Activated CD8-positive, alpha-beta T cell treated with anti-CD3 and anti-CD28 coated beads, Interleukin-2, amount 10 ng/mL, durations not matched to agents 7 days and 5 days (primary cell): ENCODE measurements around the gene CCR6. TPM values are rescaled to one million over a fixed set of nuclear protein-coding genes. Genes with fewer than 3 reads are reported as not detected.
"Not testable (repeated sequence)": the region's sequence is repeated elsewhere in the genome, so short reads cannot be mapped to it uniquely, and the experiment has no call there.

Source experiments
- ATAC-seq: fragments of 150-1000 bp; cut with Tn5 transposase; one replicate; pipeline ENCODE4 v1.10.0; 2021; ENCODE audit warnings: moderate library complexity
- CTCF ChIA-PET: fragments of 350-600 bp; sonication (Branson Sonifier 250); formaldehyde crosslinking; loops from one replicate; lab custom pipeline; 2021; ENCODE audit warnings: antibody characterized with exemption; lab: Charles Lee
- POLR2A ChIA-PET: fragments of 350-600 bp; sonication (Branson Sonifier 250); formaldehyde crosslinking; loops from one replicate; lab custom pipeline; 2021; ENCODE audit warnings: antibody characterized with exemption; lab: Charles Lee
- DNase-seq: peaks from one replicate; pipeline ENCODE4 v3.0.0-alpha.2; 2020
- H3K27ac Mint-ChIP-seq: one replicate; pipeline ENCODE4 v1.8.0; 2021; ENCODE audit warnings: mild to moderate bottlenecking, mixed read lengths
- H3K27me3 Mint-ChIP-seq: one replicate; pipeline ENCODE4 v1.8.0; 2021; ENCODE audit warnings: low read depth, mixed read lengths
- H3K36me3 Mint-ChIP-seq: one replicate; pipeline ENCODE4 v1.8.0; 2021; ENCODE audit warnings: low read depth, mixed read lengths
- H3K4me1 Mint-ChIP-seq: one replicate; pipeline ENCODE4 v1.8.0; 2021; ENCODE audit warnings: low read depth, mixed read lengths
- H3K4me3 Mint-ChIP-seq: one replicate; pipeline ENCODE4 v1.8.0; 2021; ENCODE audit warnings: mild to moderate bottlenecking, mixed read lengths
- H3K9me3 Mint-ChIP-seq: one replicate; pipeline ENCODE4 v1.8.0; 2022; ENCODE audit warnings: mixed read lengths; ENCODE audit not compliant: insufficient read depth
- total RNA-seq, 2 experiments: library from RNA; stranded (reverse); gene quantifications; one replicate each; pipeline ENCODE4 v1.2.3, GENCODE V29; 2021

CCR6 gene
- 1 to 10 TPM; 3.8 to 4.4 TPM for total RNA-seq

- ChIA-PET CTCF (interaction anchor here (0.7 to 2.1 kb wide), 6 partner anchors 13 to 228 kb away, joined by 3 to 5 read pairs (median 3); no protein-coding TSS in a partner anchor), POLR2A (interaction anchor here (0.7 to 1.0 kb wide), 2 partner anchors 25 to 81 kb away, joined by 3 read pairs; no protein-coding TSS in a partner anchor)
- DNase-seq (no peak), ATAC-seq (peak; percentile 34)
- peaks cover 55% of the 10 kb centered on the region for H3K4me1 Mint-ChIP-seq
- peaks cover 2% of the 10 kb centered on the region for H3K27me3 Mint-ChIP-seq
- peak within 1 kb of the TSS; percentile 86 for H3K27ac Mint-ChIP-seq
- H3K9me3 Mint-ChIP-seq, result no peaks in the 10 kb centered on the region
- H3K4me3 Mint-ChIP-seq, result peak within 1 kb of the TSS; percentile 70
- H3K36me3 Mint-ChIP-seq, result peaks cover 5% of the 10 kb centered on the region
These were observed at the start of gene CCR6 for GRCh38 chr6:167122827-167123657. Gene CCR6 (plus strand): TSS chr6:167123096. CDS start chr6:167136135, 13,039 bp downstream.

GRCh38 chr6:167073679-167074274 is 49.1 kb upstream of the CCR6 start:
- peaks cover 6% of the 10 kb centered on the region for H3K9me3 Mint-ChIP-seq
- H3K36me3 Mint-ChIP-seq, result peaks cover 3% of the 10 kb centered on the region
- ChIA-PET CTCF (no interaction called here), POLR2A (no interaction called here)
- H3K27me3 Mint-ChIP-seq, result peaks cover 18% of the 10 kb centered on the region
- ATAC-seq (no peak), DNase-seq (no peak)
- no peaks in the 10 kb centered on the region for H3K4me1 Mint-ChIP-seq
- no peak overlapping the region for H3K27ac Mint-ChIP-seq
- H3K4me3 Mint-ChIP-seq, result no peak overlapping the region

- Mint-ChIP-seq H3K36me3 (peaks cover under 1% of the 10 kb centered on the region), H3K4me3 (no peak overlapping the region), H3K9me3 (peaks cover 6% of the 10 kb centered on the region), H3K27me3 (peaks cover 8% of the 10 kb centered on the region), H3K4me1 (peaks cover 8% of the 10 kb centered on the region), H3K27ac (no peak overlapping the region)
- ATAC-seq, result no peak
- ChIA-PET CTCF (no interaction called here), POLR2A (no interaction called here)
- DNase-seq, result no peak
These were observed 45.5 kb upstream of the CCR6 start for GRCh38 chr6:167077241-167077932.

- no peaks in the 10 kb centered on the region for H3K36me3 Mint-ChIP-seq
- H3K9me3 Mint-ChIP-seq, result peaks cover 3% of the 10 kb centered on the region
- peaks cover 8% of the 10 kb centered on the region for H3K4me1 Mint-ChIP-seq
- DNase-seq (no peak), ATAC-seq (no peak)
- CTCF ChIA-PET, result interaction anchor here (0.7 kb wide), 1 partner anchor 68 kb away, joined by 3 read pairs; no protein-coding TSS in a partner anchor
- H3K4me3 Mint-ChIP-seq, result no peak overlapping the region
- H3K27ac Mint-ChIP-seq, result no peak overlapping the region
- H3K27me3 Mint-ChIP-seq, result peaks cover 15% of the 10 kb centered on the region
- POLR2A ChIA-PET, result no interaction called here
These were observed 44.2 kb upstream of the CCR6 start for GRCh38 chr6:167078745-167079144.

GRCh38 chr6:167079853-167080297 is 43.0 kb upstream of the CCR6 start:
- H3K9me3 Mint-ChIP-seq, result peaks cover 3% of the 10 kb centered on the region

GRCh38 chr6:167087857-167088354 is 35.0 kb upstream of the CCR6 start:
- peaks cover 8% of the 10 kb centered on the region for H3K27me3 Mint-ChIP-seq
- DNase-seq (no peak), ATAC-seq (no peak)
- H3K9me3 Mint-ChIP-seq, result peaks cover 16% of the 10 kb centered on the region
- ChIA-PET CTCF (no interaction called here), POLR2A (no interaction called here)
- H3K4me3 Mint-ChIP-seq, result no peak overlapping the region
- no peak overlapping the region for H3K27ac Mint-ChIP-seq
- peaks cover 33% of the 10 kb centered on the region for H3K4me1 Mint-ChIP-seq
- H3K36me3 Mint-ChIP-seq, result peaks cover 6% of the 10 kb centered on the region

More at GRCh38 chr6:167079853-167080297, 43.0 kb upstream of the CCR6 start:
- no peak overlapping the region for H3K4me3 Mint-ChIP-seq
- no peaks in the 10 kb centered on the region for H3K36me3 Mint-ChIP-seq
- POLR2A ChIA-PET, result no interaction called here
- H3K27ac Mint-ChIP-seq, result no peak overlapping the region
- ATAC-seq, result peak; percentile 70
- CTCF ChIA-PET, result interaction anchor here (1.0 kb wide), 1 partner anchor 10 kb away, joined by 3 read pairs; no protein-coding TSS in a partner anchor
- DNase-seq, result no peak
- peaks cover 13% of the 10 kb centered on the region for H3K27me3 Mint-ChIP-seq
- H3K4me1 Mint-ChIP-seq, result peaks cover 8% of the 10 kb centered on the region

GRCh38 chr6:167088741-167089140 is 34.2 kb upstream of the CCR6 start:
- ATAC-seq, H3K27me3 Mint-ChIP-seq, CTCF ChIA-PET: not testable (repeated sequence)

GRCh38 chr6:167089243-167090142 is 33.4 kb upstream of the CCR6 start:
- Mint-ChIP-seq H3K9me3 (peaks cover 13% of the 10 kb centered on the region), H3K27ac (no peak overlapping the region), H3K4me3 (no peak overlapping the region), H3K27me3 (no peaks in the 10 kb centered on the region), H3K36me3 (peaks cover 6% of the 10 kb centered on the region), H3K4me1 (peaks cover 49% of the 10 kb centered on the region)
- ATAC-seq, result no peak
- ChIA-PET POLR2A (no interaction called here), CTCF (interaction anchor here (1.0 kb wide), 1 partner anchor 9 kb away, joined by 3 read pairs; no protein-coding TSS in a partner anchor)
- no peak for DNase-seq

More at GRCh38 chr6:167088741-167089140, 34.2 kb upstream of the CCR6 start:
- POLR2A ChIA-PET, H3K27ac Mint-ChIP-seq, H3K4me3 Mint-ChIP-seq, H3K36me3 Mint-ChIP-seq, DNase-seq: not testable (repeated sequence)
- peaks cover 13% of the 10 kb centered on the region for H3K9me3 Mint-ChIP-seq
- peaks cover 41% of the 10 kb centered on the region for H3K4me1 Mint-ChIP-seq

- Mint-ChIP-seq H3K9me3 (peaks cover 13% of the 10 kb centered on the region), H3K4me3 (no peak overlapping the region), H3K4me1 (peaks cover 55% of the 10 kb centered on the region), H3K27me3 (no peaks in the 10 kb centered on the region), H3K36me3 (peaks cover 6% of the 10 kb centered on the region), H3K27ac (no peak overlapping the region)
- DNase-seq (no peak), ATAC-seq (no peak)
- ChIA-PET POLR2A (no interaction called here), CTCF (no interaction called here)
These were observed 32.7 kb upstream of the CCR6 start for GRCh38 chr6:167090171-167090570.

GRCh38 chr6:167091026-167091804 is 31.7 kb upstream of the CCR6 start:
- CTCF ChIA-PET, result no interaction called here
- no peaks in the 10 kb centered on the region for H3K27me3 Mint-ChIP-seq
- peaks cover 61% of the 10 kb centered on the region for H3K4me1 Mint-ChIP-seq
- DNase-seq (no peak), ATAC-seq (peak; percentile 37)
- H3K4me3 Mint-ChIP-seq, result no peak overlapping the region
- POLR2A ChIA-PET, result no interaction called here
- H3K9me3 Mint-ChIP-seq, result peaks cover 13% of the 10 kb centered on the region
- H3K27ac Mint-ChIP-seq, result peak overlapping the region; percentile 54
- peaks cover 3% of the 10 kb centered on the region for H3K36me3 Mint-ChIP-seq
